B cell (primary cell): ENCODE data around the gene TMCO1. TPM values are rescaled to one million over a fixed set of nuclear protein-coding genes. Genes with fewer than 3 reads are reported as not detected.
"Not testable (repeated sequence)": the region's sequence is repeated elsewhere in the genome, so short reads cannot be mapped to it uniquely, and the experiment has no call there.

Experiments used
- ATAC-seq: fragments of 200-7000 bp; cut with Tn5 transposase; one replicate; pipeline ENCODE4 v1.10.0; 2021; ENCODE audit warnings: low read depth, mild to moderate bottlenecking, moderate number of reproducible peaks, moderate library complexity
- CTCF ChIA-PET: fragments of 350-600 bp; sonication (Branson Sonifier 250); formaldehyde crosslinking; loops from one replicate; lab custom pipeline; 2021; ENCODE audit warnings: antibody characterized with exemption, inconsistent platforms; lab: Charles Lee
- POLR2A ChIA-PET: fragments of 350-600 bp; sonication (Branson Sonifier 250); formaldehyde crosslinking; loops from one replicate; lab custom pipeline; 2021; ENCODE audit warnings: antibody characterized with exemption; lab: Charles Lee
- DNase-seq: peaks from one replicate; pipeline ENCODE4 v3.0.0; 2013
- H2AFZ ChIP-seq: 2 replicates; pipeline ENCODE4 v1.6.1; 2012; ENCODE audit warnings: mild to moderate bottlenecking, low read depth, low read length; ENCODE audit not compliant: insufficient read depth, poor library complexity, severe bottlenecking
- H3K27ac ChIP-seq, 2 donors: 1 replicate in 1 of 2; 2 replicates in 1 of 2; pipeline ENCODE4 v1.5.1; 2012 to 2013; ENCODE audit warnings: low read length in 2 of 2, mild to moderate bottlenecking in 2 of 2, moderate library complexity in 1 of 2
- H3K27me3 ChIP-seq, 4 experiments: fragments of 200-600 bp in 1 of 4; sonication (generic) in 1 of 4; replicated peaks in 1 of 4; 1 replicate in 2 of 4; 2 replicates in 2 of 4; pipeline versions ENCODE4 v1.6.1 to v1.7.0; 2013 to 2016; ENCODE audit warnings: low read length in 3 of 4, mild to moderate bottlenecking in 2 of 4, mixed read lengths in 1 of 4, moderate library complexity in 1 of 4; ENCODE audit not compliant: insufficient read depth in 4 of 4, control insufficient read depth in 3 of 4; ENCODE audit errors: control extremely low read depth in 1 of 4
- H3K36me3 ChIP-seq, 2 experiments: replicated peaks in 1 of 2; 1 replicate in 1 of 2; 2 replicates in 1 of 2; pipeline versions ENCODE4 v1.6.1 to v1.7.1; 2013; ENCODE audit warnings: low read length in 1 of 2; ENCODE audit not compliant: insufficient read depth in 2 of 2, control insufficient read depth in 1 of 2; ENCODE audit errors: control extremely low read depth in 1 of 2, extremely low read depth in 1 of 2
- H3K4me1 ChIP-seq, 2 donors: fragments of 200-600 bp in 1 of 2; sonication (generic) in 1 of 2; 1 replicate in 1 of 2; 2 replicates in 1 of 2; pipeline versions ENCODE4 v1.5.1 to v1.6.1; 2013 to 2017; ENCODE audit warnings: low read length in 2 of 2; ENCODE audit not compliant: control insufficient read depth in 2 of 2, insufficient read depth in 2 of 2
- H3K4me2 ChIP-seq: replicated peaks from 2 replicates; pipeline ENCODE3; 2012; ENCODE audit warnings: mild to moderate bottlenecking, low read depth, low read length; ENCODE audit not compliant: poor library complexity, severe bottlenecking
- H3K4me3 ChIP-seq, 5 experiments: fragments of 200-600 bp in 1 of 5; sonication (generic) in 1 of 5; 1 replicate in 3 of 5; 2 replicates in 2 of 5; pipeline versions ENCODE4 v1.5.1 to v1.7.0; 2011 to 2016; ENCODE audit warnings: low read length in 4 of 5, mild to moderate bottlenecking in 4 of 5, low read depth in 2 of 5, control low read depth in 1 of 5, moderate library complexity in 1 of 5; ENCODE audit not compliant: insufficient read depth in 1 of 5; ENCODE audit errors: control extremely low read depth in 1 of 5, extremely low read depth in 1 of 5
- H3K79me2 ChIP-seq: fragments of 200-600 bp; sonication (generic); one replicate; pipeline ENCODE4 v1.6.0; 2016; ENCODE audit warnings: low read length; ENCODE audit not compliant: control insufficient read depth, insufficient read depth
- H3K9ac ChIP-seq: fragments of 200-600 bp; sonication (generic); 2 replicates; pipeline ENCODE4 v1.6.1; 2017; ENCODE audit warnings: mild to moderate bottlenecking, low read length, moderate library complexity
- H3K9me3 ChIP-seq, 3 donors: one replicate each; pipeline versions ENCODE4 v1.6.1 to v1.7.1; 2013; ENCODE audit warnings: low read length in 2 of 3; ENCODE audit not compliant: control insufficient read depth in 2 of 3, insufficient read depth in 1 of 3; ENCODE audit errors: control extremely low read depth in 1 of 3
- H4K20me1 ChIP-seq: 2 replicates; pipeline ENCODE4 v1.6.0; 2012; ENCODE audit warnings: mild to moderate bottlenecking, low read length; ENCODE audit not compliant: insufficient read depth, control insufficient read depth, poor library complexity, severe bottlenecking
- H3K27ac Mint-ChIP-seq: one replicate; pipeline ENCODE4 v1.8.0; 2021; ENCODE audit warnings: mixed read lengths
- H3K27me3 Mint-ChIP-seq: one replicate; pipeline ENCODE4 v1.8.0; 2021; ENCODE audit warnings: mixed read lengths
- H3K4me1 Mint-ChIP-seq: one replicate; pipeline ENCODE4 v1.8.0; 2021; ENCODE audit warnings: mixed read lengths
- H3K4me3 Mint-ChIP-seq: one replicate; pipeline ENCODE4 v1.8.0; 2021; ENCODE audit warnings: mixed read lengths
- H3K9me3 Mint-ChIP-seq: one replicate; pipeline ENCODE4 v1.8.0; 2022; ENCODE audit warnings: mixed read lengths; ENCODE audit not compliant: insufficient read depth
- CTCF ChIP-seq: fragments of 200-600 bp; IDR thresholded peaks from one replicate; pipeline ENCODE4 v1.8.0; 2022; ENCODE audit warnings: antibody characterized with exemption, mild to moderate bottlenecking
- EZH2 ChIP-seq: IDR thresholded peaks from 2 replicates; pipeline ENCODE4 v1.6.1; 2012; ENCODE audit warnings: borderline replicate concordance, low read depth, mild to moderate bottlenecking, moderate library complexity, low read length; ENCODE audit not compliant: insufficient read depth, poor library complexity, severe bottlenecking
- WGBS: methylation state at CpG from one replicate; pipeline ENCODE4 v1.1.5; 2013; ENCODE audit warnings: missing lambda C conversion rate; ENCODE audit not compliant: insufficient coverage; 5-methylcytosine and 5-hydroxymethylcytosine counted together
- intact Hi-C: fragments of 100-400 bp; cut with micrococcal nuclease; formaldehyde crosslinking; loops from one replicate; pipeline ENCODE4 v1.10.0; 2022
- polyA plus RNA-seq: library from polyadenylated mRNA; depleted of rRNA; stranded (reverse); fragments of >200 nt; gene quantifications from 2 replicates; pipeline ENCODE4 v1.2.3, GENCODE V29; 2012
- total RNA-seq, 2 donors: library from RNA; stranded (reverse); fragments of 120-200 nt in 1 of 2; gene quantifications; 1 replicate in 1 of 2; 2 replicates in 1 of 2; pipeline versions ENCODE4 v1.2.3 to v1.2.4, GENCODE V29; 2013 to 2022

The TMCO1 gene
- total and polyA plus RNA-seq, 2 donors (not counting 1 experiment from before 2014, with no cell fraction given), result 16.1 to 39.5 TPM

GRCh38 chr1:165747632-165748447 is 20.8 kb downstream of the TMCO1 start:
- ATAC-seq (no peak), DNase-seq (no peak)
- no peak overlapping the region for H3K27ac Mint-ChIP-seq
- H3K9ac ChIP-seq, result no peak overlapping the region
- POLR2A ChIA-PET, result no interaction called here
- WGBS, result 97% methylated on average over 5 of the region's 9 CpGs
- no peaks in the 10 kb centered on the region for H3K27me3 Mint-ChIP-seq
- no peaks in the 10 kb centered on the region for H3K4me1 Mint-ChIP-seq
- no peaks in the 10 kb centered on the region for H3K9me3 Mint-ChIP-seq
- no peaks in the 10 kb centered on the region for H3K4me1 ChIP-seq
- H3K27ac ChIP-seq, result no peak overlapping the region
- peaks cover 2% of the 10 kb centered on the region for H4K20me1 ChIP-seq
- intact Hi-C loops, result no loop called here
- H3K79me2 ChIP-seq, result peaks cover 4% of the 10 kb centered on the region
- H3K36me3 ChIP-seq, result peaks cover 12 to 47% of the 10 kb centered on the region in 2 experiments
- no peaks in the 10 kb centered on the region for H3K9me3 ChIP-seq
- CTCF ChIA-PET, result interaction anchor here (0.9 to 1.7 kb wide), 2 partner anchors 147 to 380 kb away, joined by 3 read pairs; no protein-coding TSS in a partner anchor
- H3K4me3 ChIP-seq, result no peak overlapping the region
- no peaks in the 10 kb centered on the region for H3K27me3 ChIP-seq
- no peak overlapping the region for H2AFZ ChIP-seq
- TF ChIP-seq CTCF (no peak), EZH2 (no peak)
- no peak overlapping the region for H3K4me2 ChIP-seq
- no peak overlapping the region for H3K4me3 Mint-ChIP-seq

GRCh38 chr1:165744913-165745312 is 23.8 kb downstream of the TMCO1 start:
- H3K27ac ChIP-seq, H3K4me1 Mint-ChIP-seq, H3K9ac ChIP-seq, ATAC-seq, H3K9me3 Mint-ChIP-seq, H3K79me2 ChIP-seq, H3K9me3 ChIP-seq, H3K4me3 ChIP-seq, POLR2A ChIA-PET, H3K4me3 Mint-ChIP-seq, intact Hi-C loops, H2AFZ ChIP-seq, H3K27me3 Mint-ChIP-seq, H3K4me1 ChIP-seq, DNase-seq, H3K4me2 ChIP-seq, CTCF ChIA-PET, H3K27me3 ChIP-seq, H3K27ac Mint-ChIP-seq, H4K20me1 ChIP-seq: not testable (repeated sequence)
- peaks cover 21 to 56% of the 10 kb centered on the region in 2 experiments for H3K36me3 ChIP-seq
- 100% methylated on average over 1 of the region's 1 CpG for WGBS
